K562 (cell line): ENCODE results near the gene XIRP2. TPM values are rescaled to one million over a fixed set of nuclear protein-coding genes. Genes with fewer than 3 reads are reported as not detected.

ENCODE experiments used
- ATAC-seq: fragments of 200-7000 bp; cut with Tn5 transposase; 3 replicates; pipeline ENCODE4 v1.9.1; 2020; ENCODE audit warnings: moderate library complexity
- BruUV-seq: library from RNA; stranded (reverse); fragments of 400-500 nt; replicated peaks from 2 replicates; lab custom pipeline; 2021; lab: Mats Ljungman, UMichigan
- CTCF ChIA-PET: fragments of 300-600 bp; formaldehyde crosslinking; extraction: SDS; loops from one replicate; lab custom pipeline; 2021; ENCODE audit warnings: low intra/inter-chr PET ratio; lab: Yijun Ruan, JAX
- POLR2A ChIA-PET: fragments of 300-600, 350-650 bp; sonication (Branson Sonifier 250); formaldehyde crosslinking; extraction: SDS; loops from one replicate; lab custom pipeline; 2021; ENCODE audit warnings: antibody characterized with exemption, inconsistent platforms; lab: Yijun Ruan, JAX
- DNase-seq, 4 experiments: peaks; one replicate each; pipeline versions ENCODE4 v3.0.0 to v3.0.0-alpha.2; 2011 to 2018; ENCODE audit warnings: low spot score in 3 of 4, mixed read lengths in 3 of 4; ENCODE audit errors: extremely low read depth in 1 of 4
- FAIRE-seq: peaks from 2 replicates; lab custom pipeline; 2011; peaks lifted over from hg19 to GRCh38; lab: Jason Lieb, UNC
- H2AFZ ChIP-seq: 2 replicates; pipeline ENCODE4 v1.6.0; 2011; ENCODE audit warnings: low read depth, low read length, control low read depth, inconsistent platforms
- H3K27ac ChIP-seq: fragments of 200-600 bp; 3 replicates; pipeline ENCODE4 v1.8.0; 2011; ENCODE audit warnings: low read depth, mild to moderate bottlenecking, control low read depth, inconsistent platforms, low read length, moderate library complexity, mixed read lengths; ENCODE audit errors: extremely low read depth
- H3K27me3 ChIP-seq, 2 experiments: fragments of 300-600 bp in 1 of 2; 2 replicates in 1 of 2; 3 replicates in 1 of 2; pipeline versions ENCODE4 v1.6.0 to v1.8.0; 2011; ENCODE audit warnings: inconsistent platforms in 2 of 2, low read length in 2 of 2, mild to moderate bottlenecking in 1 of 2, mixed read lengths in 1 of 2, moderate library complexity in 1 of 2; ENCODE audit not compliant: control insufficient read depth in 2 of 2, insufficient read depth in 2 of 2
- H3K36me3 ChIP-seq: fragments of 300-600 bp; 3 replicates; pipeline ENCODE4 v1.8.0; 2011; ENCODE audit warnings: mild to moderate bottlenecking, low read length, inconsistent platforms; ENCODE audit not compliant: control insufficient read depth, insufficient read depth
- H3K4me1 ChIP-seq, 2 experiments: fragments of 200-600 bp in 1 of 2; replicated peaks in 1 of 2; 2 replicates in 1 of 2; 3 replicates in 1 of 2; pipeline versions ENCODE4 v1.5.1 to v1.8.0; 2011; ENCODE audit warnings: inconsistent platforms in 2 of 2, low read length in 2 of 2, mild to moderate bottlenecking in 1 of 2, mixed read lengths in 1 of 2, moderate library complexity in 1 of 2; ENCODE audit not compliant: control insufficient read depth in 2 of 2, insufficient read depth in 2 of 2
- H3K4me2 ChIP-seq: 2 replicates; pipeline ENCODE4 v1.6.1; 2011; ENCODE audit warnings: low read length, control low read depth, inconsistent platforms, mixed read lengths; ENCODE audit not compliant: insufficient read depth
- H3K4me3 ChIP-seq: fragments of 200-600 bp; sonication (generic), shearing (Covaris generic); 2 replicates; pipeline ENCODE4 v1.5.1; 2016; ENCODE audit warnings: control low read depth, inconsistent platforms
- H3K79me2 ChIP-seq: fragments of 200-600 bp; 3 replicates; pipeline ENCODE4 v1.8.0; 2011; ENCODE audit warnings: low read length, inconsistent platforms; ENCODE audit not compliant: control insufficient read depth, insufficient read depth
- H3K9ac ChIP-seq, 2 experiments: 2 replicates each; pipeline versions ENCODE4 v1.6.0 to v1.6.1; 2011; ENCODE audit warnings: low read depth in 2 of 2, low read length in 2 of 2, control low read depth in 1 of 2, inconsistent platforms in 1 of 2, mild to moderate bottlenecking in 1 of 2, mixed read lengths in 1 of 2; ENCODE audit not compliant: insufficient read depth in 1 of 2
- H3K9me1 ChIP-seq: one replicate; pipeline ENCODE4 v1.6.0; 2011; ENCODE audit warnings: inconsistent platforms, mild to moderate bottlenecking, low read length, moderate library complexity; ENCODE audit not compliant: control insufficient read depth, insufficient read depth
- H3K9me3 ChIP-seq: replicated peaks from 2 replicates; pipeline ENCODE4 v1.5.1; 2011; ENCODE audit warnings: low read depth, low read length, inconsistent platforms; ENCODE audit not compliant: control insufficient read depth, insufficient read depth
- H4K20me1 ChIP-seq: replicated peaks from 2 replicates; pipeline ENCODE4 v1.6.1; 2011; ENCODE audit warnings: low read length, inconsistent platforms, mixed read lengths; ENCODE audit not compliant: control insufficient read depth, insufficient read depth
- ESRRA ChIP-seq: fragments of 450-650 bp; IDR thresholded peaks from 2 replicates; pipeline ENCODE4 v1.6.1; 2014; ENCODE audit warnings: low read depth, mild to moderate bottlenecking, moderate library complexity, borderline replicate concordance
- KAT2B ChIP-seq: IDR thresholded peaks from one replicate; pipeline ENCODE4 v1.6.1; 2012; ENCODE audit warnings: low read depth, mild to moderate bottlenecking, control low read depth, inconsistent platforms, low read length, moderate library complexity
- KDM5B ChIP-seq: fragments of 200-600 bp; sonication (generic); IDR thresholded peaks from 2 replicates; pipeline ENCODE4 v1.6.1; 2012; ENCODE audit warnings: low read depth, mild to moderate bottlenecking, moderate library complexity, low read length, control low read depth, inconsistent platforms; ENCODE audit not compliant: insufficient replicate concordance
- MED1 ChIP-seq: sonication (generic); formaldehyde crosslinking; IDR thresholded peaks from 2 replicates; pipeline ENCODE4 v1.8.1; 2023; ENCODE audit warnings: missing genetic modification reagents, borderline replicate concordance
- MTA1 ChIP-seq: fragments of 450-650 bp; IDR thresholded peaks from 2 replicates; pipeline ENCODE4 v1.6.1; 2017; ENCODE audit warnings: borderline replicate concordance
- NFE2L1 ChIP-seq: fragments of 450-650 bp; IDR thresholded peaks from 2 replicates; pipeline ENCODE4 v1.6.1; 2016; ENCODE audit warnings: missing genetic modification characterization, low read depth, mild to moderate bottlenecking, missing compliant biosample characterization, moderate library complexity, borderline replicate concordance
- NR2C1 ChIP-seq, 2 experiments: fragments of 450-650 bp; IDR thresholded peaks; 2 replicates each; pipeline ENCODE4 v1.6.1; 2017; ENCODE audit warnings: mild to moderate bottlenecking in 2 of 2, antibody characterized with exemption in 1 of 2, inconsistent platforms in 1 of 2, missing compliant biosample characterization in 1 of 2, missing genetic modification characterization in 1 of 2
- POLR2G ChIP-seq: fragments of 200-400 bp; formaldehyde crosslinking; IDR thresholded peaks from 2 replicates; pipeline ENCODE4 v1.6.1; 2017; ENCODE audit warnings: low read depth, mild to moderate bottlenecking, antibody characterized with exemption, low read length, moderate library complexity
- POLR3A ChIP-seq: IDR thresholded peaks from 2 replicates; pipeline ENCODE4 v1.6.1; 2011; ENCODE audit warnings: borderline replicate concordance, mild to moderate bottlenecking, moderate library complexity; ENCODE audit not compliant: insufficient read length, insufficient read depth; ENCODE audit errors: extremely low read depth
- RFX7 ChIP-seq: fragments of 250-450 bp; sonication (Bioruptor Pico); IDR thresholded peaks from 2 replicates; pipeline ENCODE4 v1.5.1; 2021; ENCODE audit warnings: mild to moderate bottlenecking
- SREBF1 ChIP-seq: fragments of 150-350 bp; IDR thresholded peaks from 2 replicates; pipeline ENCODE4 v1.6.1; 2014; ENCODE audit warnings: antibody characterized with exemption, low read depth, low read length, borderline replicate concordance
- WGBS: fragments of 100-300 bp; shearing (Covaris generic); methylation state at CpG from one replicate; pipeline ENCODE4 v1.1.6; 2016; ENCODE audit warnings: low coverage, mixed read lengths; ENCODE audit not compliant: insufficient coverage; ENCODE audit errors: missing lambda C conversion rate; 5-methylcytosine and 5-hydroxymethylcytosine counted together
- in situ Hi-C: fragments of 300-500 bp; cut with MboI; formaldehyde crosslinking; loops from 4 replicates; pipeline ENCODE4 v1.15.0; 2018; ENCODE audit warnings: inconsistent platforms, mixed read lengths
- intact Hi-C: fragments of 100-400 bp; cut with micrococcal nuclease; formaldehyde crosslinking; loops from 2 replicates; pipeline ENCODE4 v1.14.2; 2022
- polyA plus RNA-seq, 8 experiments: library from polyadenylated mRNA; depleted of rRNA in 4 of 8; stranded (reverse) in 5 of 8; unstranded in 3 of 8; fragments of >200 nt; fragmentation: Nextera tagmentation in 2 of 8; fragmentation: Illumina TruSeq in 1 of 8; extraction: Ambion mirVana in 2 of 8; extraction: Trizol in 1 of 8; gene quantifications; 2 replicates each; pipeline versions ENCODE4 v1.2.1 to v1.2.3, GENCODE V29; 2011 to 2014; ENCODE audit warnings: inconsistent platforms in 1 of 8, missing spikeins in 1 of 8
- total RNA-seq, 7 experiments: library from RNA; depleted of rRNA in 6 of 7; stranded (reverse); fragments of >200 nt in 6 of 7; fragmentation: Illumina TruSeq in 2 of 7; extraction: Trizol in 2 of 7; gene quantifications; 2 replicates each; pipeline versions ENCODE4 v1.2.1 to v1.2.3, GENCODE V29; 2011 to 2021; ENCODE audit warnings: low replicate concordance in 1 of 7
- TF ChIP-seq, protein P1 (sequence below): fragments of 450-650 bp; formaldehyde crosslinking; conservative IDR thresholded peaks from 2 replicates; pipeline ENCODE4 v1.4.0; 2022; ENCODE audit warnings: mild to moderate bottlenecking, missing genetic modification characterization
- TF ChIP-seq, protein P2 (sequence below): fragments of 450-650 bp; IDR thresholded peaks from 2 replicates; pipeline ENCODE4 v1.6.1; 2016

Gene XIRP2
- total and polyA plus RNA-seq, 9 of the 15 experiments (the other 6 are each of a cell fraction or from before 2014, with no cell fraction given) = 0.04 to 0.10 (median 0.04) TPM; not detected in 2

DNA sequence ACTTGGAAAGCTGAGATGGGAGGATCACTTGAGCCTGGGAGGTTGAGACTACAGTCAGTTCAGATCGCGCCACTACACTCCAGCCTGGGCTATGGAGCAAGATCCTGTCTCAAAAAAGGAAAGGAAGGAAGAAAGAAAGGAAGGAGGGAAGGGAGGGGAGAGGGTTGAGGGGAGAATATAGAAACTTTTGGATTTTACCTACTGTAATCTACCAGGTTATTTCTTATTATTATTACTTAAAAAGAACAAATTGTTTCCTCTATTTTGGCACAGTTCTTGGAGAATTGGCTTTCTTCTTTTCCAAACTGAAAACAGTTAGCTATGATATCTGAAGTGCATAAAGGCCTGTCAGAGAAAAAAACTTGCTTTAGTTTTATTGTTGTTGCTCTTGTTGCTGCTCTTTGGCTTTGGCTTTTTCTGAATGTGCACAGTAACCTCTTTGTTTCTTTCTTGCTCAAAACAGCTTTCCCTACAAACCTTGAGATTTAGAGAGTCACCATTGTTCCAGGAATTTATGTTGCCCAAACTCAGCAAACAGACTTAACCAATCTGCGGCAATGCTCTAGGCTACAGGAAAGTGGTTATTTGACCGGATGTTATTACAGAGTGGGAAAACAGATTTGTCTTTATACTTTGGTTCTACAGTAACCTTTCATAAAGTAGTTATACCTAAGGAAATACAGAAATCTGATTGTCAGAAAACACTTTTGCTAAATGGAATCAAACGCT is 214.9 kb downstream of the XIRP2 start:
- no peak for ATAC-seq
- Histone ChIP-seq H2AFZ (no peak overlapping the region), H3K79me2 (no peaks in the 10 kb centered on the region), H3K36me3 (no peaks in the 10 kb centered on the region), H4K20me1 (no peaks in the 10 kb centered on the region), H3K4me2 (no peak overlapping the region), H3K9me3 (peaks cover 2% of the 10 kb centered on the region), H3K9me1 (no peaks in the 10 kb centered on the region), H3K4me1 (no peaks in the 10 kb centered on the region), H3K27ac (no peak overlapping the region), H3K27me3 (no peaks in the 10 kb centered on the region), H3K9ac (no peak overlapping the region), H3K4me3 (no peak overlapping the region)
- ChIA-PET CTCF (no interaction called here), POLR2A (no interaction called here)
- intact Hi-C loops (no loop called here), in situ Hi-C loops (no loop called here)
- WGBS = 2% methylated on average over 5 of the region's 5 CpGs
- BruUV-seq = no TSS peak
- no peak for DNase-seq
- no peak for FAIRE-seq
- TF ChIP-seq, protein P1, sequence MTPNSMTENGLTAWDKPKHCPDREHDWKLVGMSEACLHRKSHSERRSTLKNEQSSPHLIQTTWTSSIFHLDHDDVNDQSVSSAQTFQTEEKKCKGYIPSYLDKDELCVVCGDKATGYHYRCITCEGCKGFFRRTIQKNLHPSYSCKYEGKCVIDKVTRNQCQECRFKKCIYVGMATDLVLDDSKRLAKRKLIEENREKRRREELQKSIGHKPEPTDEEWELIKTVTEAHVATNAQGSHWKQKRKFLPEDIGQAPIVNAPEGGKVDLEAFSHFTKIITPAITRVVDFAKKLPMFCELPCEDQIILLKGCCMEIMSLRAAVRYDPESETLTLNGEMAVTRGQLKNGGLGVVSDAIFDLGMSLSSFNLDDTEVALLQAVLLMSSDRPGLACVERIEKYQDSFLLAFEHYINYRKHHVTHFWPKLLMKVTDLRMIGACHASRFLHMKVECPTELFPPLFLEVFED (CRISPR knock-in tag) = no peak
- TF ChIP-seq KAT2B (no peak), POLR2G (no peak), MED1 (CRISPR knock-in tag) (no peak), ESRRA (no peak), SREBF1 (no peak), NFE2L1 (no peak), KDM5B (no peak), POLR3A (no peak), MTA1 (no peak), RFX7 (CRISPR knock-in tag) (no peak), NR2C1 (IDR thresholded peaks at IDR 0.05) (no peak), NR2C1 (tag; IDR thresholded peaks at IDR 0.05) (no peak)
- TF ChIP-seq, protein P2, sequence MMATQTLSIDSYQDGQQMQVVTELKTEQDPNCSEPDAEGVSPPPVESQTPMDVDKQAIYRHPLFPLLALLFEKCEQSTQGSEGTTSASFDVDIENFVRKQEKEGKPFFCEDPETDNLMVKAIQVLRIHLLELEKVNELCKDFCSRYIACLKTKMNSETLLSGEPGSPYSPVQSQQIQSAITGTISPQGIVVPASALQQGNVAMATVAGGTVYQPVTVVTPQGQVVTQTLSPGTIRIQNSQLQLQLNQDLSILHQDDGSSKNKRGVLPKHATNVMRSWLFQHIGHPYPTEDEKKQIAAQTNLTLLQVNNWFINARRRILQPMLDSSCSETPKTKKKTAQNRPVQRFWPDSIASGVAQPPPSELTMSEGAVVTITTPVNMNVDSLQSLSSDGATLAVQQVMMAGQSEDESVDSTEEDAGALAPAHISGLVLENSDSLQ = no peak
